Erythroblast (primary cell): ENCODE measurements around the gene OR2M2.

Experiments
- DNase-seq, 2 experiments: peaks; one replicate each; lab custom pipeline; 2025; lab: John Stamatoyannopoulos, UW
- GATA1 ChIP-seq: IDR thresholded peaks from 2 replicates; pipeline ENCODE4 v1.6.1; 2011; ENCODE audit warnings: low read depth, mild to moderate bottlenecking, control low read depth, low read length, moderate library complexity
- POLR2A ChIP-seq: IDR thresholded peaks from 2 replicates; pipeline ENCODE4 v1.6.1; 2011; ENCODE audit warnings: mild to moderate bottlenecking, low read length

OR2M2 gene

GRCh38 chr1:248194117-248194516 lies 19.5 kb downstream of the OR2M2 start:
- TF ChIP-seq GATA1 (no peak), POLR2A (no peak)
- no peak for DNase-seq

DNA sequence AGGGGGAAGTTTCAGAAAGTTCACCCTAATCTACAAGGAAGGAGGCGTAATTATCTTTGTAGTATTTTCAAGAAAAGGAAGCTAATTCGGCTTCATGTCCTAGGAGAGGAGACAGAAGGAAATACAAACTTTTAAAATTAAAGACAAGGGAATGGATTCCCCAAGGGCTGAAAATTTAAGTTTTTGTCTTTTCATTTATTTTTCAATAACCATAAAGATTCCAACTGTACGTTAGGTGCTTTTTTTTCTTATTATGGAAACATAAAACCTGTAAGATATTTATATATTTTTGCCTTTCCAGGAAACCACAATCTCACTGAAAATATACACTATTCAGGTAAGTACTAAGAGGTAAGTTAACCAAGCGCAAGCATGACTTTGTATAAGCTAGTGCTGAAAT lies 22.3 kb downstream of the OR2M2 start, which contains the start of gene OR2M3:
TSS of gene OR2M3 (plus strand) at position 301 of the 400 bp plus-strand sequence. CDS start 5,803 bp downstream, outside the sequence.
- TF ChIP-seq POLR2A (no peak), GATA1 (no peak)
- no peak for DNase-seq

GRCh38 chr1:248215880-248216279 lies 41.3 kb downstream of the OR2M2 start:
- no peak for DNase-seq
- no peak for TF ChIP-seq POLR2A
- TF ChIP-seq GATA1 = no peak

DNA sequence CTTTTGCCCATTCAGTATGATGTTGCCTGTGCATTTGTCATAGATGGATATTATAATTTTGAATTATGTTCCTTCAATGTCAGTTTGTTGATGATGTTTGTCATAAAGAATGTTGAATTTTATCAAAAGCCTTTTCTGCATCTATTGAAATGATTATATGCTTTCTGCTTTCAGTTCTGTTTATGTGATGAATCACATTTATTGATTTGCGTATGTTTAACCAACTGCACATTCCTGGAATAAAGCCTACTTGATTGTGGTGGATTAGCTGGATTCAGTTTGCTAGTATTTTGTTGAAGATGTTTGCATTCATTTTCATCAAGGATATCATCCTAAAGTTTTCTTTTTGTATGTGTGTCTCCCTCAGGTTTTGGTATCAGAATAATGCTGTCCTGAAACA lies 50.9 kb downstream of the OR2M2 start:
- no peak for DNase-seq
- TF ChIP-seq GATA1 (no peak), POLR2A (no peak)

- TF ChIP-seq GATA1 (no peak), POLR2A (no peak)
- no peak for DNase-seq
These were observed 54.8 kb downstream of the OR2M2 start for GRCh38 chr1:248229360-248229908.
